DND-41 (cell line): ENCODE measurements around the gene LCN1.
"Not testable (repeated sequence)": the region's sequence is repeated elsewhere in the genome, so short reads cannot be mapped to it uniquely, and the experiment has no call there.

Experiments
- ATAC-seq: fragments of 200-7000 bp; cut with Tn5 transposase; 3 replicates; pipeline ENCODE4 v1.9.1; 2021; ENCODE audit warnings: low read depth; ENCODE audit not compliant: insufficient read depth
- DNase-seq: peaks from one replicate; pipeline ENCODE4 v3.0.0-alpha.2; 2020
- H2AFZ ChIP-seq: 2 replicates; pipeline ENCODE4 v1.6.0; 2012; ENCODE audit warnings: low read depth, low read length
- H3K27ac ChIP-seq: 2 replicates; pipeline ENCODE4 v1.5.1; 2012; ENCODE audit warnings: low read length, inconsistent platforms
- H3K27me3 ChIP-seq: fragments of 200-600 bp; sonication (generic); 2 replicates; pipeline ENCODE4 v1.6.0; 2012; ENCODE audit warnings: low read length, mild to moderate bottlenecking, inconsistent platforms; ENCODE audit not compliant: insufficient read depth, poor library complexity
- H3K36me3 ChIP-seq: 2 replicates; pipeline ENCODE4 v1.5.1; 2012; ENCODE audit warnings: low read length, inconsistent platforms; ENCODE audit not compliant: insufficient read depth
- H3K4me1 ChIP-seq: 2 replicates; pipeline ENCODE4 v1.5.1; 2012; ENCODE audit warnings: mild to moderate bottlenecking, low read length; ENCODE audit not compliant: insufficient read depth
- H3K4me2 ChIP-seq: 2 replicates; pipeline ENCODE4 v1.6.0; 2012; ENCODE audit warnings: mild to moderate bottlenecking, moderate library complexity, low read length, inconsistent platforms; ENCODE audit not compliant: insufficient read depth
- H3K4me3 ChIP-seq, 2 experiments: fragments of 200-600 bp in 1 of 2; shearing (Covaris generic) in 1 of 2; 2 replicates each; pipeline ENCODE4 v1.5.1; 2012 to 2016; ENCODE audit warnings: inconsistent platforms in 2 of 2, low read length in 2 of 2, mild to moderate bottlenecking in 2 of 2, low read depth in 1 of 2, moderate library complexity in 1 of 2
- H3K79me2 ChIP-seq: 2 replicates; pipeline ENCODE4 v1.6.0; 2012; ENCODE audit warnings: low read length, inconsistent platforms; ENCODE audit not compliant: insufficient read depth
- H3K9ac ChIP-seq: 2 replicates; pipeline ENCODE4 v1.6.0; 2012; ENCODE audit warnings: low read depth, mild to moderate bottlenecking, inconsistent platforms, low read length, moderate library complexity
- H3K9me3 ChIP-seq: 2 replicates; pipeline ENCODE4 v1.5.1; 2012; ENCODE audit warnings: low read length, moderate library complexity, mild to moderate bottlenecking, inconsistent platforms; ENCODE audit not compliant: insufficient read depth, severe bottlenecking
- H4K20me1 ChIP-seq: 2 replicates; pipeline ENCODE4 v1.6.0; 2012; ENCODE audit warnings: low read length; ENCODE audit not compliant: insufficient read depth
- EZH2 ChIP-seq: IDR thresholded peaks from 3 replicates; pipeline ENCODE4 v1.6.1; 2012; ENCODE audit warnings: borderline replicate concordance, low read depth, mild to moderate bottlenecking, moderate library complexity, low read length, inconsistent platforms; ENCODE audit not compliant: severe bottlenecking
- TF ChIP-seq, protein P1 (sequence below): IDR thresholded peaks from 2 replicates; pipeline ENCODE4 v1.5.1; 2012; ENCODE audit warnings: borderline replicate concordance, low read length, moderate library complexity, mild to moderate bottlenecking; ENCODE audit not compliant: poor library complexity, severe bottlenecking; ENCODE audit errors: extremely low read depth

Gene LCN1

DNA sequence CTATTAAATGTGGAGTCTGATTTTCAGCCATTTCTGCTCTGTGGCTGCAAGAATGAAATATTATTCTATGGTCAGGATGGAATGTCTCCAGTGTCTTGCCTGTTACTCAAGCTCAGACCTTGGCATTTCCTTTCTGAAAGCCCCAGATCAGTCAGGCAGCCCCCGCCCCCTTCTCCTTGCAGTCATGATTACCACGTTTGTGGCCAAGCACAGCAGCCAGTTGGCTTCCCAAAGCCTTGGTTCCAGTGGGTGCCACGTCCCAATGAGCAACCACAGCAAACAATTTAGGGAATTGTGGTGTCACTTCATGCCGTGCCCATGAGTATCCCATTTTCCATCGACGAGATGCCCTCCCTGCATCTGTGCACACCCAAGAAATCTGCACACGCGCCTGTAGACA lies 15.0 kb downstream of the LCN1 start:
- Histone ChIP-seq H3K9ac (no peak overlapping the region), H3K27ac (no peak overlapping the region)
- ATAC-seq: no peak

DNA sequence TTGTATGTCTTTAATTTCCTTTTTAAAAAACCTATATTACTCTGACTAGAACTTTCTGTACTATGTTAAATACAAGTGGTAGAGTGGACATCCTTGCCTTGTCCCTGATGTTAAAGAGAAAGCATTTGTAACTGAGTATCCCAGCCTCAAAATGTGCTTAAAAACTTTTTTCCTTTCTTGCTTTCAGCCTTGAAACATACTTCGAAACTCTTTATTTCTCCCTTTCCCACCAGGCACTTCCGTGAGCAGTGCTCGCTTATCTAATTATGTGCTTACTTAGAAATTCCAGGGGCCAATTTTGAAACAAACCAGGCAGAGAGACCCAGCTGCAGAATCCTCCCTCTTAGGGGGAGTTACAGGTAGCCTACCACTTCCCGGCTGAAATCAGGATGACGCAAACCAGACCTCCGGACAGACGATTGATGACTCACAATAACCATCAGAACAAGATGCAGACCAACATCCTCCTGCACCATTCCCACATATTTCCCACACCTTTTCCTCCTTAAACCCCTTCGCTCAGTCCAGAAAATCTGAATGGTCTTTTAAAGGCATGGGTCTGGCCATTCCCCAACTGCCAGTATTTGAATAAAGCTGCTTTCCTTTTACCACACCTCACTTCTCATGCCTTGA lies 22.1 kb downstream of the LCN1 start:
- not testable (repeated sequence) for H3K9ac ChIP-seq, ATAC-seq, H2AFZ ChIP-seq, H3K4me3 ChIP-seq, DNase-seq, H3K9me3 ChIP-seq, H3K27ac ChIP-seq, H3K4me2 ChIP-seq, H3K79me2 ChIP-seq, H3K27me3 ChIP-seq, H3K36me3 ChIP-seq, H4K20me1 ChIP-seq, H3K4me1 ChIP-seq

More for the DNA sequence above, 15.0 kb downstream of the LCN1 start:
- no peak overlapping the region for H3K4me3 ChIP-seq
- H3K4me1 ChIP-seq: no peaks in the 10 kb centered on the region
- H2AFZ ChIP-seq: no peak overlapping the region
- no peaks in the 10 kb centered on the region for H3K36me3 ChIP-seq
- H4K20me1 ChIP-seq: no peaks in the 10 kb centered on the region
- no peaks in the 10 kb centered on the region for H3K9me3 ChIP-seq
- no peak for TF ChIP-seq EZH2
- TF ChIP-seq, protein P1, sequence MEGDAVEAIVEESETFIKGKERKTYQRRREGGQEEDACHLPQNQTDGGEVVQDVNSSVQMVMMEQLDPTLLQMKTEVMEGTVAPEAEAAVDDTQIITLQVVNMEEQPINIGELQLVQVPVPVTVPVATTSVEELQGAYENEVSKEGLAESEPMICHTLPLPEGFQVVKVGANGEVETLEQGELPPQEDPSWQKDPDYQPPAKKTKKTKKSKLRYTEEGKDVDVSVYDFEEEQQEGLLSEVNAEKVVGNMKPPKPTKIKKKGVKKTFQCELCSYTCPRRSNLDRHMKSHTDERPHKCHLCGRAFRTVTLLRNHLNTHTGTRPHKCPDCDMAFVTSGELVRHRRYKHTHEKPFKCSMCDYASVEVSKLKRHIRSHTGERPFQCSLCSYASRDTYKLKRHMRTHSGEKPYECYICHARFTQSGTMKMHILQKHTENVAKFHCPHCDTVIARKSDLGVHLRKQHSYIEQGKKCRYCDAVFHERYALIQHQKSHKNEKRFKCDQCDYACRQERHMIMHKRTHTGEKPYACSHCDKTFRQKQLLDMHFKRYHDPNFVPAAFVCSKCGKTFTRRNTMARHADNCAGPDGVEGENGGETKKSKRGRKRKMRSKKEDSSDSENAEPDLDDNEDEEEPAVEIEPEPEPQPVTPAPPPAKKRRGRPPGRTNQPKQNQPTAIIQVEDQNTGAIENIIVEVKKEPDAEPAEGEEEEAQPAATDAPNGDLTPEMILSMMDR: no peak
- H3K27me3 ChIP-seq: peaks cover 3% of the 10 kb centered on the region
- DNase-seq: no peak
- H3K4me2 ChIP-seq: no peak overlapping the region
- no peaks in the 10 kb centered on the region for H3K79me2 ChIP-seq

DNA sequence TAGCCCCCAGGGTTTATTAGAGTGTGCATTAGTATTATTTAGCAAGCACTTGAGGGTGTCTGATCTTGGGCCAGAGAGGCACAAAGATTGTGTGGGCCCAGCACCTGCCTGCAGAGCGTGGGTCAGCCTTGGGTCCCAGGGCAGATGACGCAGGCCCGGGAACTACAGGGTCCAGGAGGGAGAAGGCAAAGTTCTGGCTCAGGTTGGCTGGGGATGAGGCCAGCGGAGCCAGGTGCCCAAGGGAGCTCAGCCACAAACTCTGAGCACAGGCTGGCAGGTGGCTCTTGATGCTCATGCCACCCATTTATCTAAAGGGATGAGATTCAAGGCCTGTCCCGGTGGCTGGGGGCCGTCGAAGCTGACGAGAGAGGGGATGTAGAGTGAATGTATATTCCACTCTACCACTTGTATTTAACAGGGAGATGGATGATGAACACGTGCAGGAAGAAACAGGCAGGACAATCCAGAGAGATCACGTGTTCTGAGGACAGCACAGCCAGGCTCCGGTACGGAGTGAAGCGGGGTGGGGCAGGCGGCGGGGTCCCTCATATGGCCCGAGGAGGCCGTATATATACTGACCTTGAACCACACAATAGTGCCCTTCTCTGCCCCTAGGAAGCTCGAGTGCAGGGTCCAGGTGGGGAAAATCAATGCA lies 23.9 kb downstream of the LCN1 start:
- H3K4me2 ChIP-seq: no peak overlapping the region
- TF ChIP-seq EZH2: no peak
- TF ChIP-seq, protein P1: no peak

DNA sequence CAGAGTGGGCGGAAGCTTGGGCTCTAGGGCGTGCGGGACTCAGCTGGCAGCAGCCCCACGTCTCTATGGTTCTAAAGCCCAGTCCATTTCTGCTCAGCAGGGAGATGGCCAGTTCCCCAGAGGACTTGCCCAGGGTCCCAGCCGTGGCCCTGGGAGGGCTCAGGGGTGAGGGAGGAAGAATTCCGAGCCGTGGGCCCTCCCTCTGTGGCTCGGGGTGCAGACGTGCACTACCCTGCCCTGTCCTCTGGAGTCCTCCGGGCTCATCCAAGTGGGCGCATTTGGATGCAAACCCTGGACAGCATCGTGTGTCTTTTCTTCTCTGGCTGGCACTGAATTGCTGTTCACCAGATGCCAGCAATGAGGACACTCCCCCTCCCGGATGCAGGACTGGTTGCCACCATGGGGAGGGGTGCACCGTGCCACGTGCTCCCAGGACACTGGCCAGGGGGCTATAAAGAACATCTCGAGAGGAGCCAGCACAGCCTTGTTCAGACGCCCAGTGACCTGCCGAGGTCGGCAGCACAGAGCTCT lies 24.5 kb downstream of the LCN1 start, which contains the start of gene OBP2A:
TSS of gene OBP2A (plus strand) at position 481 of the 531 bp plus-strand sequence. CDS start 55 bp downstream, outside the sequence.
- H4K20me1 ChIP-seq, DNase-seq, H3K9me3 ChIP-seq, H3K4me2 ChIP-seq, H2AFZ ChIP-seq, H3K9ac ChIP-seq, ATAC-seq, H3K36me3 ChIP-seq, H3K79me2 ChIP-seq, H3K27ac ChIP-seq, H3K27me3 ChIP-seq, H3K4me1 ChIP-seq, H3K4me3 ChIP-seq: not testable (repeated sequence)

More for the DNA sequence above, 23.9 kb downstream of the LCN1 start:
- H4K20me1 ChIP-seq: no peaks in the 10 kb centered on the region
- no peaks in the 10 kb centered on the region for H3K27me3 ChIP-seq
- no peaks in the 10 kb centered on the region for H3K4me1 ChIP-seq
- no peak overlapping the region for H3K9ac ChIP-seq
- no peak for ATAC-seq
- DNase-seq: no peak
- no peak overlapping the region for H3K4me3 ChIP-seq
- no peak overlapping the region for H3K27ac ChIP-seq
- no peaks in the 10 kb centered on the region for H3K79me2 ChIP-seq
- H3K9me3 ChIP-seq: no peaks in the 10 kb centered on the region
- H3K36me3 ChIP-seq: no peaks in the 10 kb centered on the region
- H2AFZ ChIP-seq: no peak overlapping the region

DNA sequence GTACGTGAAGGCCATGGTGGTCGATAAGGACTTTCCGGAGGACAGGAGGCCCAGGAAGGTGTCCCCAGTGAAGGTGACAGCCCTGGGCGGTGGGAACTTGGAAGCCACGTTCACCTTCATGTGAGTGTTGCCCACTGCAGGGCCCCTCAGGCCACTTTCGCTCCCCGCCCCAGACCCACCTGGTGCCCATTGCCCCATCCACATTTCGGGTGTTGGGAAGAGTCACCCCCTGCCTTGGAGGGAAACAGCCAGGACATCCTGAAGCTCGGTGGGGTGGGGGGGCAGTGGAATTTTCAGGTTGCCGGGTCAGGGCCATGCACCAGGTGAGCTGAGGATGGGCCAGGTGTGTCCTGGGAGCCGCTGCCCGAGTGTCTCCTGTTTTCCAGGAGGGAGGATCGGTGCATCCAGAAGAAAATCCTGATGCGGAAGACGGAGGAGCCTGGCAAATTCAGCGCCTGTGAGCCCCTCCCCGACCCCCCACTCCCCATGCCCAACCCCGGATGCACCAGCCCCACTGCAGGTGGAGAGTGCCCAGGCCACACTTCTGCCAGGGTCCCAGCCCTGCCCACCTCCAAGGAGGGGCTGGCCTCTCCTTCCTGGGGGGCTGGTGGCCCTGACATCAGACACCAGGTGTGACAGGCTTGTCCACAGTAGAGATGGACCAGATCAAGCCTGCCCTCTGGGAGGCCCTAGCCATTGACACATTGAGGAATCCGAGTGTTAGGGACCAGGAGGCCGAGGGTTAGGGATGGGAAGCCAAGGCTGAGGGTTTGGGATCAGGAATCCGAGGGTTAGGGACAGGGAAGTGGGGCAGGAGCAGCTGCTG lies 25.8 kb downstream of the LCN1 start:
- H4K20me1 ChIP-seq, H2AFZ ChIP-seq, H3K27ac ChIP-seq, H3K9me3 ChIP-seq, DNase-seq, H3K4me2 ChIP-seq, H3K9ac ChIP-seq, H3K36me3 ChIP-seq, H3K4me3 ChIP-seq, ATAC-seq, H3K79me2 ChIP-seq, H3K4me1 ChIP-seq, H3K27me3 ChIP-seq: not testable (repeated sequence)
